Endothelial cell of umbilical vein (primary cell): ENCODE results near the gene INPP4B. TPM values are rescaled to one million over a fixed set of nuclear protein-coding genes. Genes with fewer than 3 reads are reported as not detected.

Source experiments
- BruUV-seq: library from RNA; stranded (reverse); fragments of 400-500 nt; replicated peaks from 2 replicates; lab custom pipeline; 2021; lab: Mats Ljungman, UMichigan
- CTCF ChIA-PET: fragments of 300-600, 350-600 bp; sonication (Branson Sonifier 250); formaldehyde crosslinking; loops from one replicate; lab custom pipeline; 2021; ENCODE audit warnings: antibody characterized with exemption, inconsistent platforms; lab: Charles Lee
- POLR2A ChIA-PET: fragments of 300-600, 350-600 bp; sonication (Branson Sonifier 250); formaldehyde crosslinking; loops from one replicate; lab custom pipeline; 2021; ENCODE audit warnings: antibody characterized with exemption, inconsistent platforms; lab: Charles Lee
- DNase-seq: peaks from one replicate; pipeline ENCODE4 v3.0.0-alpha.2; 2011; ENCODE audit warnings: low read depth, low spot score
- FAIRE-seq: peaks from 2 replicates; lab custom pipeline; 2011; peaks lifted over from hg19 to GRCh38; lab: Jason Lieb, UNC
- H2AFZ ChIP-seq: 2 replicates; pipeline ENCODE4 v1.6.0; 2012; ENCODE audit warnings: low read depth, low read length, control low read depth, inconsistent platforms
- H3K27ac ChIP-seq: 2 replicates; pipeline ENCODE4 v1.5.1; 2011; ENCODE audit warnings: low read depth, mild to moderate bottlenecking, control low read depth, low read length, moderate library complexity; ENCODE audit not compliant: insufficient read depth
- H3K27me3 ChIP-seq, 2 experiments: 2 replicates each; pipeline versions ENCODE4 v1.6.0 to v1.6.1; 2011; ENCODE audit warnings: low read length in 2 of 2, mixed read lengths in 1 of 2; ENCODE audit not compliant: control insufficient read depth in 2 of 2, insufficient read depth in 2 of 2
- H3K36me3 ChIP-seq, 2 experiments: 2 replicates in 1 of 2; 3 replicates in 1 of 2; pipeline ENCODE4 v1.5.1; 2011; ENCODE audit warnings: low read length in 2 of 2, mild to moderate bottlenecking in 1 of 2, moderate library complexity in 1 of 2; ENCODE audit not compliant: control insufficient read depth in 2 of 2, insufficient read depth in 2 of 2; ENCODE audit errors: extremely low read depth in 1 of 2
- H3K4me1 ChIP-seq: 3 replicates; pipeline ENCODE4 v1.5.1; 2011; ENCODE audit warnings: mild to moderate bottlenecking, low read length; ENCODE audit not compliant: control insufficient read depth, insufficient read depth; ENCODE audit errors: extremely low read depth
- H3K4me2 ChIP-seq: 2 replicates; pipeline ENCODE4 v1.6.1; 2011; ENCODE audit warnings: low read length, control low read depth, mixed read lengths; ENCODE audit not compliant: insufficient read depth
- H3K4me3 ChIP-seq, 3 experiments: fragments of 200-600 bp in 1 of 3; sonication (generic), shearing (Covaris generic) in 1 of 3; replicated peaks in 1 of 3; 2 replicates each; pipeline ENCODE4 v1.5.1; 2011 to 2016; ENCODE audit warnings: control low read depth in 3 of 3, low read length in 3 of 3, mild to moderate bottlenecking in 2 of 3, inconsistent platforms in 1 of 3, low read depth in 1 of 3, moderate library complexity in 1 of 3; ENCODE audit not compliant: insufficient read depth in 1 of 3
- H3K79me2 ChIP-seq: 2 replicates; pipeline ENCODE4 v1.6.0; 2012; ENCODE audit warnings: low read length, inconsistent platforms; ENCODE audit not compliant: control insufficient read depth, insufficient read depth
- H3K9ac ChIP-seq: replicated peaks from 2 replicates; pipeline ENCODE3; 2011; ENCODE audit warnings: low read length, control low read depth; ENCODE audit not compliant: insufficient read depth; ENCODE audit errors: extremely low read depth
- H3K9me1 ChIP-seq: replicated peaks from 3 replicates; pipeline ENCODE4 v1.6.0; 2011; ENCODE audit warnings: mild to moderate bottlenecking, low read length; ENCODE audit not compliant: control insufficient read depth, insufficient read depth; ENCODE audit errors: extremely low read depth
- H3K9me3 ChIP-seq: replicated peaks from 2 replicates; pipeline ENCODE4 v1.5.1; 2012; ENCODE audit warnings: low read length, inconsistent platforms; ENCODE audit not compliant: control insufficient read depth, insufficient read depth
- H4K20me1 ChIP-seq: replicated peaks from 2 replicates; pipeline ENCODE3; 2011; ENCODE audit warnings: mild to moderate bottlenecking, low read length; ENCODE audit not compliant: control insufficient read depth, insufficient read depth; ENCODE audit errors: extremely low read depth
- EZH2 ChIP-seq: IDR thresholded peaks from 2 replicates; pipeline ENCODE4 v1.6.1; 2012; ENCODE audit warnings: borderline replicate concordance, low read depth, mild to moderate bottlenecking, moderate library complexity, low read length, inconsistent platforms; ENCODE audit not compliant: severe bottlenecking
- FOS ChIP-seq: IDR thresholded peaks from 2 replicates; pipeline ENCODE4 v1.6.1; 2011; ENCODE audit warnings: mild to moderate bottlenecking, low read length, moderate library complexity, borderline replicate concordance; ENCODE audit not compliant: insufficient read depth
- GATA2 ChIP-seq: IDR thresholded peaks from 2 replicates; pipeline ENCODE4 v1.7.0; 2011; ENCODE audit warnings: low read depth, mild to moderate bottlenecking, moderate library complexity, mixed read lengths, low read length; ENCODE audit not compliant: insufficient read length, insufficient read depth
- JUN ChIP-seq: IDR thresholded peaks from 2 replicates; pipeline ENCODE4 v1.6.1; 2011; ENCODE audit warnings: borderline replicate concordance, low read depth; ENCODE audit not compliant: insufficient read length, insufficient read depth
- MYC ChIP-seq: IDR thresholded peaks from one replicate; pipeline ENCODE4 v1.6.1; 2011; ENCODE audit warnings: mild to moderate bottlenecking, low read depth, low read length
- POLR2A ChIP-seq: IDR thresholded peaks from 2 replicates; pipeline ENCODE4 v1.6.1; 2012; ENCODE audit warnings: low read depth, mild to moderate bottlenecking, control low read depth, low read length
- POLR2AphosphoS5 ChIP-seq: IDR thresholded peaks from 2 replicates; pipeline ENCODE4 v1.6.1; 2012; ENCODE audit warnings: low read depth, mild to moderate bottlenecking, control low read depth, low read length, moderate library complexity; ENCODE audit not compliant: insufficient read depth
- dilution Hi-C: fragments of 300-500 bp; cut with MboI; formaldehyde crosslinking; loops from one replicate; pipeline ENCODE4 v1.15.0; 2019; ENCODE audit warnings: low sequenced_read_pairs; ENCODE audit not compliant: extremely low pct_ligation_motif_present
- intact Hi-C: fragments of 100-400 bp; cut with micrococcal nuclease; formaldehyde crosslinking; loops from one replicate; pipeline ENCODE4 v1.10.0; 2022
- polyA plus RNA-seq, 4 experiments: library from polyadenylated mRNA; depleted of rRNA in 3 of 4; stranded (reverse) in 3 of 4; unstranded in 1 of 4; fragments of >200 nt; gene quantifications; 2 replicates each; pipeline versions ENCODE4 v1.2.1 to v1.2.3, GENCODE V29; 2011 to 2012; ENCODE audit warnings: missing spikeins in 1 of 4
- total RNA-seq: library from RNA; stranded (reverse); gene quantifications from 2 replicates; pipeline ENCODE4 v1.2.3, GENCODE V29; 2021
- TF ChIP-seq, protein P1 (sequence below), 2 donors: IDR thresholded peaks; 1 replicate in 1 of 2; 2 replicates in 1 of 2; pipeline ENCODE4 v1.5.1; 2011; ENCODE audit warnings: low read length in 2 of 2, mild to moderate bottlenecking in 2 of 2, moderate library complexity in 2 of 2, control low read depth in 1 of 2, inconsistent platforms in 1 of 2, low read depth in 1 of 2; ENCODE audit not compliant: insufficient read depth in 1 of 2; ENCODE audit errors: extremely low read depth in 1 of 2
- TF ChIP-seq, protein P2 (sequence below): IDR thresholded peaks from 2 replicates; pipeline ENCODE4 v1.6.1; 2011; ENCODE audit not compliant: insufficient read depth, insufficient read length

Gene INPP4B
- total and polyA plus RNA-seq, 2 donors (not counting 3 experiments of a cell fraction or from before 2014, with no cell fraction given) = 0.41 to 3.1 TPM

DNA sequence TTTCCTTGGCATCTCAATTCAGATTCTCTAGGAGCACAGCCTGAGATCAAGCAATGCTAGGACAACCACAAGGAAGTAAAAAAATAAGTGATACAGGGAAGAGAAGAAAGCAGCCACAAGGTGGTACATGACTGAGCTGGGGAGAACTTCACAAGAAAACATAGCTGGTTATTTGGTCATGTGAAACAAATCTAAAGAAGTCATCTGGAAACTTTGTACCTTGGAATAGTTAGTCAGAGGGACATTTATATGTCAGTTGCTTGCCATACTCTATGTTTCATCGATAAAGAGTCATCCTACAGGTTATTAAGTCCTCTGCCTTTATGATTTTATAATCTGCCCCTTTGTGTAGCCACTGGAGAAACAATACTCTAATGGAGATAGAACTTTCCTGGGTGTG, 634.7 kb downstream of the INPP4B start:
- Histone ChIP-seq H3K9me3 (no peaks in the 10 kb centered on the region), H3K27me3 (no peaks in the 10 kb centered on the region), H3K4me1 (no peaks in the 10 kb centered on the region), H3K36me3 (no peaks in the 10 kb centered on the region), H3K79me2 (no peaks in the 10 kb centered on the region), H2AFZ (no peak overlapping the region), H3K4me3 (no peak overlapping the region), H4K20me1 (no peaks in the 10 kb centered on the region), H3K9ac (no peak overlapping the region), H3K4me2 (no peak overlapping the region), H3K27ac (no peak overlapping the region), H3K9me1 (no peaks in the 10 kb centered on the region)
- CTCF ChIA-PET = interaction anchor here (0.8 to 1.0 kb wide), 2 partner anchors 140 to 509 kb away, joined by 3 read pairs; no protein-coding TSS in a partner anchor
- FAIRE-seq = no peak
- TF ChIP-seq POLR2A (no peak), GATA2 (no peak), MYC (no peak), POLR2AphosphoS5 (no peak), EZH2 (no peak), JUN (no peak), FOS (no peak)
- TF ChIP-seq, protein P1, sequence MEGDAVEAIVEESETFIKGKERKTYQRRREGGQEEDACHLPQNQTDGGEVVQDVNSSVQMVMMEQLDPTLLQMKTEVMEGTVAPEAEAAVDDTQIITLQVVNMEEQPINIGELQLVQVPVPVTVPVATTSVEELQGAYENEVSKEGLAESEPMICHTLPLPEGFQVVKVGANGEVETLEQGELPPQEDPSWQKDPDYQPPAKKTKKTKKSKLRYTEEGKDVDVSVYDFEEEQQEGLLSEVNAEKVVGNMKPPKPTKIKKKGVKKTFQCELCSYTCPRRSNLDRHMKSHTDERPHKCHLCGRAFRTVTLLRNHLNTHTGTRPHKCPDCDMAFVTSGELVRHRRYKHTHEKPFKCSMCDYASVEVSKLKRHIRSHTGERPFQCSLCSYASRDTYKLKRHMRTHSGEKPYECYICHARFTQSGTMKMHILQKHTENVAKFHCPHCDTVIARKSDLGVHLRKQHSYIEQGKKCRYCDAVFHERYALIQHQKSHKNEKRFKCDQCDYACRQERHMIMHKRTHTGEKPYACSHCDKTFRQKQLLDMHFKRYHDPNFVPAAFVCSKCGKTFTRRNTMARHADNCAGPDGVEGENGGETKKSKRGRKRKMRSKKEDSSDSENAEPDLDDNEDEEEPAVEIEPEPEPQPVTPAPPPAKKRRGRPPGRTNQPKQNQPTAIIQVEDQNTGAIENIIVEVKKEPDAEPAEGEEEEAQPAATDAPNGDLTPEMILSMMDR (IDR thresholded peaks at IDR 0.05; ENCODE audit: extremely low read depth in 1 of 2, insufficient read depth in 1 of 2, low read depth in 1 of 2, low read length in 2 of 2) = no peak
- TF ChIP-seq, protein P2, sequence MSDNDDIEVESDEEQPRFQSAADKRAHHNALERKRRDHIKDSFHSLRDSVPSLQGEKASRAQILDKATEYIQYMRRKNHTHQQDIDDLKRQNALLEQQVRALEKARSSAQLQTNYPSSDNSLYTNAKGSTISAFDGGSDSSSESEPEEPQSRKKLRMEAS = no peak
- dilution Hi-C loops = no loop called here
- intact Hi-C loops = no loop called here
- DNase-seq = no peak
- no TSS peak for BruUV-seq
- POLR2A ChIA-PET = no interaction called here
